Activated CD4-positive, alpha-beta T cell treated with anti-CD3 and anti-CD28 coated beads, Interleukin-2, amount 10 ng/mL, durations not matched to agents 24 days and 14 days (primary cell): Measurements from ENCODE around the gene OTOP3. TPM values are rescaled to one million over a fixed set of nuclear protein-coding genes. Genes with fewer than 3 reads are reported as not detected.
"Not testable (repeated sequence)": the region's sequence is repeated elsewhere in the genome, so short reads cannot be mapped to it uniquely, and the experiment has no call there.

Source experiments
- DNase-seq: peaks from one replicate; pipeline ENCODE4 v3.0.0; 2022
- H3K27ac Mint-ChIP-seq: one replicate; pipeline ENCODE4 v1.8.0; 2022; ENCODE audit warnings: mild to moderate bottlenecking, mixed read lengths
- H3K27me3 Mint-ChIP-seq: one replicate; pipeline ENCODE4 v1.8.0; 2022; ENCODE audit warnings: mixed read lengths
- H3K36me3 Mint-ChIP-seq: one replicate; pipeline ENCODE4 v1.8.0; 2022; ENCODE audit warnings: low read depth, mild to moderate bottlenecking, mixed read lengths
- H3K4me1 Mint-ChIP-seq: one replicate; pipeline ENCODE4 v1.8.0; 2021; ENCODE audit warnings: mixed read lengths
- H3K4me3 Mint-ChIP-seq: one replicate; pipeline ENCODE4 v1.8.0; 2022; ENCODE audit warnings: mild to moderate bottlenecking, moderate library complexity, mixed read lengths
- H3K9me3 Mint-ChIP-seq: one replicate; pipeline ENCODE4 v1.8.0; 2021; ENCODE audit warnings: mixed read lengths
- intact Hi-C: fragments of 100-400 bp; cut with micrococcal nuclease; formaldehyde crosslinking; loops from one replicate; pipeline ENCODE4 v1.15.1; 2023
- total RNA-seq: library from RNA; stranded (reverse); gene quantifications from 2 replicates; pipeline ENCODE4 v1.2.3, GENCODE V29; 2022

OTOP3 gene
- total RNA-seq, 1 donor from 2014 or later = not detected

- H3K9me3 Mint-ChIP-seq, H3K27ac Mint-ChIP-seq, DNase-seq, intact Hi-C loops, H3K36me3 Mint-ChIP-seq: not testable (repeated sequence)
- Mint-ChIP-seq H3K4me1 (peaks cover 18% of the 10 kb centered on the region), H3K4me3 (peak overlapping the region; percentile 90), H3K27me3 (peaks cover 43% of the 10 kb centered on the region)
These were observed 47.1 kb downstream of the OTOP3 start for GRCh38 chr17:74982663-74983313.

GRCh38 chr17:74986206-74986576, 50.5 kb downstream of the OTOP3 start:
- peaks cover 43% of the 10 kb centered on the region for H3K27me3 Mint-ChIP-seq
- intact Hi-C loops = loop anchor here (2.0 kb wide), 1 partner anchor 47 kb away; no protein-coding TSS in a partner anchor
- H3K9me3 Mint-ChIP-seq = no peaks in the 10 kb centered on the region
- H3K36me3 Mint-ChIP-seq = no peaks in the 10 kb centered on the region
- DNase-seq = no peak
- no peak overlapping the region for H3K4me3 Mint-ChIP-seq
- H3K4me1 Mint-ChIP-seq = peaks cover 19% of the 10 kb centered on the region
- H3K27ac Mint-ChIP-seq = no peak overlapping the region

- Mint-ChIP-seq H3K36me3 (no peaks in the 10 kb centered on the region), H3K4me3 (peak within 1 kb of the TSS; percentile 87), H3K27me3 (peaks cover 47% of the 10 kb centered on the region), H3K9me3 (no peaks in the 10 kb centered on the region), H3K4me1 (peaks cover 12% of the 10 kb centered on the region), H3K27ac (no peak within 1 kb of the TSS)
- intact Hi-C loops = loop anchor here (2.0 kb wide), 1 partner anchor 45 kb away; no protein-coding TSS in a partner anchor
- DNase-seq = peak; percentile 99
These were observed 51.8 kb downstream of the OTOP3 start, which contains the start of gene CDR2L for GRCh38 chr17:74987418-74987908. Gene CDR2L (plus strand): TSS chr17:74987632. CDS start chr17:74988044, 412 bp downstream.

- peak overlapping the region; percentile 77 for H3K4me3 Mint-ChIP-seq
These were observed 52.4 kb downstream of the OTOP3 start for GRCh38 chr17:74987909-74988711.

GRCh38 chr17:74990581-74991105, 54.9 kb downstream of the OTOP3 start:
- Mint-ChIP-seq H3K9me3 (no peaks in the 10 kb centered on the region), H3K36me3 (no peaks in the 10 kb centered on the region), H3K4me1 (peaks cover 12% of the 10 kb centered on the region), H3K27ac (no peak overlapping the region), H3K27me3 (peaks cover 41% of the 10 kb centered on the region), H3K4me3 (no peak overlapping the region)
- DNase-seq = no peak
- intact Hi-C loops = no loop called here

More at GRCh38 chr17:74987909-74988711, 52.4 kb downstream of the OTOP3 start:
- Mint-ChIP-seq H3K36me3 (no peaks in the 10 kb centered on the region), H3K9me3 (no peaks in the 10 kb centered on the region), H3K27me3 (peaks cover 53% of the 10 kb centered on the region), H3K27ac (no peak overlapping the region), H3K4me1 (peaks cover 12% of the 10 kb centered on the region)
- intact Hi-C loops = loop anchor here (1.0 to 2.0 kb wide), 2 partner anchors 24 to 45 kb away; partner anchors contain the start of gene MRPL58
- DNase-seq = peak; percentile 77

- Mint-ChIP-seq H3K27ac (no peak overlapping the region), H3K4me3 (no peak overlapping the region), H3K36me3 (no peaks in the 10 kb centered on the region), H3K9me3 (no peaks in the 10 kb centered on the region), H3K4me1 (peaks cover 4% of the 10 kb centered on the region), H3K27me3 (peaks cover 31% of the 10 kb centered on the region)
- intact Hi-C loops = no loop called here
- no peak for DNase-seq
These were observed 56.5 kb downstream of the OTOP3 start for GRCh38 chr17:74992223-74992622.

- Mint-ChIP-seq H3K9me3 (no peaks in the 10 kb centered on the region), H3K27ac (no peak overlapping the region), H3K36me3 (no peaks in the 10 kb centered on the region), H3K4me3 (no peak overlapping the region), H3K4me1 (peaks cover 9% of the 10 kb centered on the region), H3K27me3 (peaks cover 21% of the 10 kb centered on the region)
- intact Hi-C loops = no loop called here
- no peak for DNase-seq
These were observed 58.7 kb downstream of the OTOP3 start for GRCh38 chr17:74994440-74994839.

GRCh38 chr17:74995847-74996246, 60.1 kb downstream of the OTOP3 start:
- H3K9me3 Mint-ChIP-seq = no peaks in the 10 kb centered on the region
- H3K4me1 Mint-ChIP-seq = peaks cover 9% of the 10 kb centered on the region
- H3K36me3 Mint-ChIP-seq = no peaks in the 10 kb centered on the region
- H3K27ac Mint-ChIP-seq = no peak overlapping the region
- peaks cover 16% of the 10 kb centered on the region for H3K27me3 Mint-ChIP-seq
- no peak overlapping the region for H3K4me3 Mint-ChIP-seq
- intact Hi-C loops = no loop called here
- no peak for DNase-seq

- Mint-ChIP-seq H3K27ac (no peak overlapping the region), H3K36me3 (no peaks in the 10 kb centered on the region), H3K27me3 (peaks cover 2% of the 10 kb centered on the region), H3K4me1 (peaks cover 12% of the 10 kb centered on the region), H3K9me3 (no peaks in the 10 kb centered on the region), H3K4me3 (no peak overlapping the region)
- DNase-seq = no peak
- intact Hi-C loops = no loop called here
These were observed 63.1 kb downstream of the OTOP3 start for GRCh38 chr17:74998783-74999182.

GRCh38 chr17:74999523-74999922, 63.8 kb downstream of the OTOP3 start:
- Mint-ChIP-seq H3K9me3 (no peaks in the 10 kb centered on the region), H3K27me3 (peaks cover 2% of the 10 kb centered on the region), H3K27ac (no peak overlapping the region), H3K4me3 (no peak overlapping the region), H3K36me3 (no peaks in the 10 kb centered on the region), H3K4me1 (peaks cover 12% of the 10 kb centered on the region)
- intact Hi-C loops = no loop called here
- DNase-seq = no peak

Other genes starting within 250 kb of the OTOP3 start
- not detected in 2 replicates for gene CD300LF, start 223.0 kb upstream of the OTOP3 start, total RNA-seq
- 5.5 and 7.5 TPM in 2 replicates for gene RAB37, start 198.6 kb upstream of the OTOP3 start, total RNA-seq
- 134 and 138 TPM in 2 replicates for gene NHERF1, start 187.3 kb upstream of the OTOP3 start, total RNA-seq
- 62.7 and 67.6 TPM in 2 replicates for gene NAT9, start 159.6 kb upstream of the OTOP3 start, total RNA-seq
- 0.05 and 0.19 TPM in 2 replicates for gene GRIN2C, start 76.0 kb upstream of the OTOP3 start, total RNA-seq
- gene FDXR, start 62.9 kb upstream of the OTOP3 start, total RNA-seq = 18.8 and 20.5 TPM in 2 replicates
- not detected in 2 replicates for gene FADS6, start 42.3 kb upstream of the OTOP3 start, total RNA-seq
- not detected in 2 replicates for gene USH1G, start 12.6 kb upstream of the OTOP3 start, total RNA-seq
- not detected in 2 replicates for gene OTOP2, start 11.6 kb upstream of the OTOP3 start, total RNA-seq
- 0.17 TPM in 1 of 2 replicates, not detected in the other for gene HID1, start 36.9 kb downstream of the OTOP3 start, total RNA-seq
- 1.4 and 1.8 TPM in 2 replicates for gene CDR2L, start 51.7 kb downstream of the OTOP3 start, total RNA-seq
- 73.3 and 74.3 TPM in 2 replicates for gene MRPL58, start 76.8 kb downstream of the OTOP3 start, total RNA-seq
- 158 and 161 TPM in 2 replicates for gene ATP5PD, start 111.1 kb downstream of the OTOP3 start, total RNA-seq
- 18.7 and 19.0 TPM in 2 replicates for gene KCTD2, start 111.3 kb downstream of the OTOP3 start, total RNA-seq
- 6.8 and 7.2 TPM in 2 replicates for gene SLC16A5, start 152.1 kb downstream of the OTOP3 start, total RNA-seq
- 11.2 and 12.0 TPM in 2 replicates for gene ARMC7, start 174.1 kb downstream of the OTOP3 start, total RNA-seq
- 76.5 and 84.7 TPM in 2 replicates for gene NT5C, start 195.8 kb downstream of the OTOP3 start, total RNA-seq
- gene JPT1, start 218.6 kb downstream of the OTOP3 start, total RNA-seq = 271 and 292 TPM in 2 replicates
- gene SUMO2, start 247.1 kb downstream of the OTOP3 start, total RNA-seq = 658 and 659 TPM in 2 replicates